SK-N-SH (cell line): ENCODE data around the gene PLXND1. TPM values are rescaled to one million over a fixed set of nuclear protein-coding genes. Genes with fewer than 3 reads are reported as not detected.

Experiments used
- CTCF ChIA-PET: fragments of 300-600, 350-600 bp; formaldehyde crosslinking; extraction: SDS; loops from one replicate; lab custom pipeline; 2021; lab: Yijun Ruan, JAX
- POLR2A ChIA-PET: fragments of 350-600 bp; sonication (Branson Sonifier 250); formaldehyde crosslinking; extraction: SDS; loops from one replicate; lab custom pipeline; 2020; ENCODE audit warnings: antibody characterized with exemption, inconsistent platforms; lab: Yijun Ruan, JAX
- DNase-seq: peaks from one replicate; pipeline ENCODE4 v3.0.0; 2012
- H2AFZ ChIP-seq: fragments of 200-600 bp; sonication (generic); 2 replicates; pipeline ENCODE4 v1.8.1; 2016; ENCODE audit warnings: antibody characterized with exemption, mild to moderate bottlenecking, low read depth
- H3F3A ChIP-seq: fragments of 200-600 bp; sonication (generic); replicated peaks from 2 replicates; pipeline ENCODE3; 2016; ENCODE audit warnings: antibody characterized with exemption, mild to moderate bottlenecking; ENCODE audit not compliant: insufficient read depth
- H3K27ac ChIP-seq, 2 experiments: fragments of 200-500 bp in 1 of 2; fragments of 200-600 bp in 1 of 2; sonication (Bioruptor generic) in 1 of 2; sonication (generic), shearing (Covaris generic) in 1 of 2; 2 replicates each; pipeline versions ENCODE4 v1.5.1 to v1.6.1; 2014 to 2016; ENCODE audit warnings: low read depth in 2 of 2, inconsistent platforms in 1 of 2, low read length in 1 of 2, mild to moderate bottlenecking in 1 of 2, mixed read lengths in 1 of 2
- H3K27me3 ChIP-seq: fragments of 200-600 bp; sonication (generic), shearing (Covaris generic); 2 replicates; pipeline ENCODE4 v1.6.1; 2016; ENCODE audit warnings: mixed run types; ENCODE audit not compliant: insufficient read depth
- H3K36me3 ChIP-seq, 2 experiments: fragments of 200-500 bp in 1 of 2; fragments of 200-600 bp in 1 of 2; sonication (Bioruptor generic) in 1 of 2; sonication (generic) in 1 of 2; replicated peaks in 1 of 2; 2 replicates each; pipeline versions ENCODE3 to v1.5.1; 2014 to 2016; ENCODE audit warnings: low read length in 1 of 2, mild to moderate bottlenecking in 1 of 2; ENCODE audit not compliant: insufficient read depth in 2 of 2, control insufficient read depth in 1 of 2
- H3K4me1 ChIP-seq, 2 experiments: fragments of 200-500 bp in 1 of 2; fragments of 200-600 bp in 1 of 2; sonication (Bioruptor generic) in 1 of 2; sonication (generic), shearing (Covaris generic) in 1 of 2; 2 replicates each; pipeline versions ENCODE4 v1.5.1 to v1.6.1; 2014 to 2016; ENCODE audit warnings: low read depth in 1 of 2, low read length in 1 of 2, mixed run types in 1 of 2; ENCODE audit not compliant: insufficient read depth in 2 of 2, control insufficient read depth in 1 of 2
- H3K4me2 ChIP-seq: fragments of 200-600 bp; sonication (generic), shearing (Covaris generic); 2 replicates; pipeline ENCODE4 v1.6.1; 2017; ENCODE audit warnings: mixed run types
- H3K4me3 ChIP-seq, 2 experiments: fragments of 200-500 bp in 1 of 2; fragments of 200-600 bp in 1 of 2; sonication (Bioruptor generic) in 1 of 2; sonication (generic), shearing (Covaris generic) in 1 of 2; 2 replicates each; pipeline versions ENCODE4 v1.5.1 to v1.8.1; 2014 to 2016; ENCODE audit warnings: low read depth in 2 of 2, inconsistent platforms in 1 of 2, low read length in 1 of 2, mild to moderate bottlenecking in 1 of 2, mixed read lengths in 1 of 2, moderate library complexity in 1 of 2
- H3K79me2 ChIP-seq: fragments of 200-600 bp; sonication (generic); 2 replicates; pipeline ENCODE4 v1.8.1; 2017; ENCODE audit warnings: mild to moderate bottlenecking; ENCODE audit not compliant: insufficient read depth
- H3K9ac ChIP-seq: fragments of 200-600 bp; sonication (generic); 2 replicates; pipeline ENCODE4 v1.6.1; 2017; ENCODE audit warnings: mixed run types
- H3K9me2 ChIP-seq: fragments of 200-600 bp; sonication (generic); 2 replicates; pipeline ENCODE4 v1.6.1; 2017; ENCODE audit warnings: mixed run types
- H3K9me3 ChIP-seq: fragments of 200-600 bp; sonication (generic); 2 replicates; pipeline ENCODE4 v1.6.1; 2017; ENCODE audit warnings: mixed run types, mild to moderate bottlenecking, moderate library complexity
- H4K20me1 ChIP-seq: fragments of 200-600 bp; sonication (generic); 2 replicates; pipeline ENCODE4 v1.6.1; 2017; ENCODE audit warnings: mild to moderate bottlenecking, mixed run types; ENCODE audit not compliant: insufficient read depth
- CTCF ChIP-seq: fragments of 200-600 bp; sonication (generic); IDR thresholded peaks from 2 replicates; pipeline ENCODE4 v1.6.1; 2017; ENCODE audit warnings: antibody characterized with exemption, mild to moderate bottlenecking, moderate library complexity
- ELF1 ChIP-seq: IDR thresholded peaks from 2 replicates; pipeline ENCODE4 v1.4.0; 2012
- EP300 ChIP-seq, 2 experiments: IDR thresholded peaks; 2 replicates each; pipeline versions ENCODE4 v1.4.0 to v1.6.1; 2012; ENCODE audit warnings: borderline replicate concordance in 1 of 2, low read depth in 1 of 2, low read length in 1 of 2
- EZH2phosphoT487 ChIP-seq: fragments of 200-600 bp; sonication (generic); IDR thresholded peaks from 2 replicates; pipeline ENCODE4 v1.6.1; 2017; ENCODE audit warnings: low read depth, mixed run types, mild to moderate bottlenecking, antibody characterized with exemption, moderate library complexity, borderline replicate concordance
- FOXJ3 ChIP-seq: sonication (generic); formaldehyde crosslinking; IDR thresholded peaks from 2 replicates; pipeline ENCODE4 v1.5.1; 2020; ENCODE audit warnings: mild to moderate bottlenecking, missing genetic modification reagents
- GABPA ChIP-seq: IDR thresholded peaks from 2 replicates; pipeline ENCODE4 v1.4.0; 2012; ENCODE audit warnings: low read depth, mild to moderate bottlenecking
- GATA2 ChIP-seq: sonication (generic); formaldehyde crosslinking; IDR thresholded peaks from 2 replicates; pipeline ENCODE4 v1.5.0; 2020; ENCODE audit warnings: mild to moderate bottlenecking, missing genetic modification reagents
- JUND ChIP-seq: IDR thresholded peaks from 2 replicates; pipeline ENCODE4 v1.4.0; 2012
- MXI1 ChIP-seq: IDR thresholded peaks from 2 replicates; pipeline ENCODE4 v1.6.1; 2012; ENCODE audit warnings: mild to moderate bottlenecking, low read depth, low read length, improper control_type of control experiment
- POLR2AphosphoS5 ChIP-seq: IDR thresholded peaks from 2 replicates; pipeline ENCODE4 v1.6.1; 2012; ENCODE audit warnings: low read depth, low read length
- RCOR1 ChIP-seq: fragments of 150-350 bp; IDR thresholded peaks from 2 replicates; pipeline ENCODE4 v1.6.1; 2017; ENCODE audit warnings: antibody characterized with exemption, low read length
- RXRA ChIP-seq: IDR thresholded peaks from 2 replicates; pipeline ENCODE4 v1.4.0; 2012; ENCODE audit warnings: low read depth, mild to moderate bottlenecking, borderline replicate concordance
- SIN3A ChIP-seq: IDR thresholded peaks from 2 replicates; pipeline ENCODE4 v1.6.1; 2012; ENCODE audit warnings: low read depth, mild to moderate bottlenecking, low read length, moderate library complexity, borderline replicate concordance
- TCF12 ChIP-seq: IDR thresholded peaks from 2 replicates; pipeline ENCODE4 v1.4.0; 2012
- ZBTB33 ChIP-seq: IDR thresholded peaks from 2 replicates; pipeline ENCODE4 v1.4.0; 2012; ENCODE audit warnings: low read depth, borderline replicate concordance
- WGBS: methylation state at CpG from one replicate; pipeline ENCODE4 v1.1.6; 2017; ENCODE audit warnings: low lambda C conversion rate; 5-methylcytosine and 5-hydroxymethylcytosine counted together
- polyA plus RNA-seq, 3 experiments: library from polyadenylated mRNA; depleted of rRNA; stranded (reverse); fragments of >200 nt; gene quantifications; 2 replicates each; pipeline ENCODE4 v1.2.3, GENCODE V29; 2012
- TF ChIP-seq, protein P1 (sequence below): IDR thresholded peaks from 2 replicates; pipeline ENCODE4 v1.4.0; 2012; ENCODE audit warnings: low read depth
- TF ChIP-seq, protein P2 (sequence below): fragments of 150-350 bp; IDR thresholded peaks from 2 replicates; pipeline ENCODE4 v1.6.1; 2016; ENCODE audit warnings: mild to moderate bottlenecking, low read depth, low read length

PLXND1 gene
- polyA plus RNA-seq, 1 of the 3 experiments (the other 2 are of a cell fraction), result 53.5 TPM

DNA sequence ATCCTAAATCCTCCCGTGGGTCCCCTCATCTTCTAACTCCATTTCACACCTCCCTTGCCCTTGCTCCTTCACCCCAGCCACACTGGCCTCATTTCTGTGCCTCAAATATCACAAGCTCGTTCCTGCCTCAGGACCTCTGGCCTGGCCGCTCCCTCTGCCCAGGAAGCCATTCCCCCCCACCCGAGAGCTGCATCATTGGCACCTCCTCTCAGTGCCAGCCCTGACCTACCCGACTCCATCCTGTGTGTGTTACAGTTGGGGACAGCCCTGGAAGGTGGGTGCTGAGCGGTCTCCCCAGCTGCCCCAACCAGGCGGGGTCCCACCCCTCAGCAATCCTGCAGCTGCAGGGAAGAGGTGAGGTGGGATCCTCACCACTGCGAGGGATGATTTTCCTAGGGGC, 14.5 kb downstream of the PLXND1 start:
- Histone ChIP-seq H3K4me2 (no peak overlapping the region), H3K9ac (no peak overlapping the region), H3K4me3 (no peak overlapping the region), H2AFZ (no peak overlapping the region), H4K20me1 (no peaks in the 10 kb centered on the region), H3K9me3 (no peaks in the 10 kb centered on the region), H3F3A (peaks cover 3% of the 10 kb centered on the region), H3K36me3 (no peaks in the 10 kb centered on the region), H3K4me1 (peaks cover 2 to 6% of the 10 kb centered on the region in 2 experiments; a peak in 3 of 4 replicates), H3K79me2 (0 out of 2 replicates have a peak, but pooled peaks cover 7% of the 10 kb centered on the region), H3K27ac (no peak overlapping the region), H3K9me2 (no peaks in the 10 kb centered on the region), H3K27me3 (no peaks in the 10 kb centered on the region)
- 89% methylated on average over 8 of the region's 8 CpGs for WGBS
- TF ChIP-seq MXI1, result no peak
- TF ChIP-seq ZBTB33, result no peak
- TF ChIP-seq, protein P1, sequence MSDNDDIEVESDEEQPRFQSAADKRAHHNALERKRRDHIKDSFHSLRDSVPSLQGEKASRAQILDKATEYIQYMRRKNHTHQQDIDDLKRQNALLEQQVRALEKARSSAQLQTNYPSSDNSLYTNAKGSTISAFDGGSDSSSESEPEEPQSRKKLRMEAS, result no peak
- no peak for TF ChIP-seq CTCF
- TF ChIP-seq, protein P2, sequence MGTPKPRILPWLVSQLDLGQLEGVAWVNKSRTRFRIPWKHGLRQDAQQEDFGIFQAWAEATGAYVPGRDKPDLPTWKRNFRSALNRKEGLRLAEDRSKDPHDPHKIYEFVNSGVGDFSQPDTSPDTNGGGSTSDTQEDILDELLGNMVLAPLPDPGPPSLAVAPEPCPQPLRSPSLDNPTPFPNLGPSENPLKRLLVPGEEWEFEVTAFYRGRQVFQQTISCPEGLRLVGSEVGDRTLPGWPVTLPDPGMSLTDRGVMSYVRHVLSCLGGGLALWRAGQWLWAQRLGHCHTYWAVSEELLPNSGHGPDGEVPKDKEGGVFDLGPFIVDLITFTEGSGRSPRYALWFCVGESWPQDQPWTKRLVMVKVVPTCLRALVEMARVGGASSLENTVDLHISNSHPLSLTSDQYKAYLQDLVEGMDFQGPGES, result no peak
- TF ChIP-seq FOXJ3 (CRISPR knock-in tag), result no peak
- TF ChIP-seq JUND, result no peak
- no peak for TF ChIP-seq EP300 (IDR thresholded peaks at IDR 0.05; ENCODE audit: borderline replicate concordance in 1 of 2, low read depth in 1 of 2, low read length in 1 of 2)
- TF ChIP-seq GATA2 (CRISPR knock-in tag), result no peak
- DNase-seq, result no peak
- ChIA-PET POLR2A (no interaction called here), CTCF (interaction anchor here (0.9 to 1.8 kb wide), 6 partner anchors 10 to 240 kb away, joined by 3 to 5 read pairs (median 3); no protein-coding TSS in a partner anchor)

GRCh38 chr3:129590215-129590614, 16.3 kb downstream of the PLXND1 start:
- CTCF ChIA-PET, result interaction anchor here (1.5 kb wide), 1 partner anchor 11 kb away, joined by 3 read pairs; no protein-coding TSS in a partner anchor
- Histone ChIP-seq H3K4me1 (no peaks in the 10 kb centered on the region; a peak in 1 of 4 replicates), H3K27me3 (no peaks in the 10 kb centered on the region), H3K4me2 (no peak overlapping the region), H3K79me2 (no peaks in the 10 kb centered on the region), H3K9ac (no peak overlapping the region), H2AFZ (no peak overlapping the region), H3K27ac (no peak overlapping the region), H3K9me3 (no peaks in the 10 kb centered on the region), H4K20me1 (no peaks in the 10 kb centered on the region), H3K36me3 (no peaks in the 10 kb centered on the region), H3K4me3 (no peak overlapping the region), H3K9me2 (no peaks in the 10 kb centered on the region), H3F3A (peaks cover 3% of the 10 kb centered on the region)
- TF ChIP-seq ELF1 (no peak), GABPA (no peak), RXRA (no peak), POLR2AphosphoS5 (no peak), TCF12 (no peak), EZH2phosphoT487 (no peak), SIN3A (no peak), RCOR1 (no peak)
- no peak for DNase-seq
- POLR2A ChIA-PET, result no interaction called here
- 80% methylated on average over 8 of the region's 8 CpGs for WGBS
